ENCODE measurements around the gene CRYZ. TPM values are rescaled to one million over a fixed set of nuclear protein-coding genes. Genes with fewer than 3 reads are reported as not detected.
"Not testable (repeated sequence)": the region's sequence is repeated elsewhere in the genome, so short reads cannot be mapped to it uniquely, and the experiment has no call there.

CRYZ gene
- total RNA-seq, 2 donors from 2014 or later = 8.5 to 19.9 TPM

DNA sequence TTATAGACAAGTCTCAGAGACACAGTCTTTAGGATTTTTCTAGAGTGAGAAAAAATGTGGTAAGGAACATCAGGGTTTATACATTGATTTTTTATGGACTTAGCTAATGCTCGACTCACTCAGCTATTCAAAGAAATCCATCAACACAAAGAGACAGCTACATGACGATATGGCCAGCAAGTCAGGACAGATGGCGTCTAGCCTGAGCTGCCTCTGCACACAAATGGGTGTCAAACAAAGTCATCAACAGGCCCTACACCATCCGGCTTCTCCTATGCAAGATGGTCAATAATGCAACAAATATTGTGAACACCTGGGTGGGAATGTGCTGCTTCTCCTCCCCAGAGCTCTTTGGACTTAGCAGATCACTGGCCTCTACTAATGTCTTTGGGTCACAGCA is 45.9 kb downstream of the CRYZ start:
- ATAC-seq = no peak

DNA sequence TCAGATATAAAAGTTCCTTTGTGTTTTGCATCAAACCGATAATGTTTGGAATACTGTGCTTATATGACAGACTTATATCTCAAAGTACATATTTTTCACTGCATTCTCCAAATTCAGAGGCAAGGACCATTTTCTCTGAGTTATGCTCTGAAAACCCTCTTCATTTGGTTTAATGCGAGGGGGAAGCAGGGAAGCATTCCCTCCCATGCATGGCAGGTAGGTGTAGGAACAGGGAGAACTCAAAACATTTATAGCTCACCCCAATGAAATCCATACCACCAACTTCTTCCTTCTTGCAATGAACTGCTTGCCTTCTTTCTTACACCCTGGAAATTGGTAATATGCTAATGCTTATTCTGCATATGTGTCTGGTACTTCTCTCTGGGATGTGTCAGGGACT is 48.5 kb downstream of the CRYZ start:
- Mint-ChIP-seq H3K27ac (no peak overlapping the region), H3K36me3 (ENCODE audit: low read depth) (peaks cover 4% of the 10 kb centered on the region), H3K4me3 (no peak overlapping the region), H3K4me1 (no peaks in the 10 kb centered on the region), H3K27me3 (peaks cover 1% of the 10 kb centered on the region)
- DNase-seq (no peak), ATAC-seq (no peak)
- H3K9me3 ChIP-seq (ENCODE audit: control insufficient read depth, low read length, poor library complexity, severe bottlenecking) = no peaks in the 10 kb centered on the region

More for the DNA sequence above, 45.9 kb downstream of the CRYZ start:
- peaks cover 2% of the 10 kb centered on the region for H3K36me3 Mint-ChIP-seq (ENCODE audit: low read depth)
- no peak for DNase-seq
- no peaks in the 10 kb centered on the region for H3K9me3 ChIP-seq (ENCODE audit: control insufficient read depth, low read length, poor library complexity, severe bottlenecking)
- peaks cover 5% of the 10 kb centered on the region for H3K27me3 Mint-ChIP-seq
- no peak overlapping the region for H3K4me3 Mint-ChIP-seq
- H3K4me1 Mint-ChIP-seq = peaks cover 4% of the 10 kb centered on the region
- H3K27ac Mint-ChIP-seq = no peak overlapping the region

DNA sequence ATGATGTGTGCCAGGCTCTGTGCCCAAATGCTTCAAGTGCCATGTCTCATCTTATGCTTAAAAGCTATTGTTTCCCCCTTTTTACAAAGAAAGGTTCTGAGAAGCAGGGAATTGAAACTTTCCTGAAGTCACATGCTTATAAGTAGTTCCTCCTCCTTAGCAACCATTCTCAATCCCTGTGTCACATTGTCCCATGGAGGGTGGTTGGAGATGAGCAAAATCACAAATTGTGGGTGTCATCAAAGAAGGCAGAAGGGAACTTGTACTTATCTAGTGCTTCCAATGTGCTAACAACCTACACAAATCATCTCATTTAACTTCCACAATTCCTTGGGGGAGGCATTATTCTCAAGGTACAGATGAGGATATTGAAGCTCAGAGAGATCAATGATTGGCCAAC is 49.2 kb downstream of the CRYZ start:
- DNase-seq (no peak), ATAC-seq (no peak)
- no peaks in the 10 kb centered on the region for H3K9me3 ChIP-seq (ENCODE audit: control insufficient read depth, low read length, poor library complexity, severe bottlenecking)
- Mint-ChIP-seq H3K36me3 (ENCODE audit: low read depth) (peaks cover 4% of the 10 kb centered on the region), H3K4me1 (no peaks in the 10 kb centered on the region), H3K27me3 (no peaks in the 10 kb centered on the region), H3K27ac (no peak overlapping the region), H3K4me3 (no peak overlapping the region)

DNA sequence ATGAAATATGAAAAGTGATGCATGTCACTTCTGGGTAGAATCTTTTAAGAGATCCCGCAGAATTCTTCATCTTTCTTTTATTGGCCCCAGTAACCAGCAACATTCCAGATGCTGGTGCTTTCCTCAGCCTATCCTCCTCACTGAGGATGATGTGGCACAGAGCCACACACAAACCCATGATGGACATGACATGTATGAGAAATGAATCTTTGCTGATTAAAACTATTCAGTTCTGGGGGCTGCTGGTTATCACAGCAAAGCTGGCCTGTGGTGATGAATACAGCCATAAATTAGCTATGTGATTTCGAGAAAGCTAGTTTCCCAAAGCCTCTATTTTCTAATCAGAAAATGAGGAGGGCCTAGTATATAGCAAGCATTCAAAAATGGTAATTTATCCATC is 51.0 kb downstream of the CRYZ start:
- Mint-ChIP-seq H3K4me3 (no peak overlapping the region), H3K27ac (no peak overlapping the region), H3K36me3 (ENCODE audit: low read depth) (peaks cover 4% of the 10 kb centered on the region), H3K4me1 (no peaks in the 10 kb centered on the region), H3K27me3 (peaks cover 4% of the 10 kb centered on the region)
- no peaks in the 10 kb centered on the region for H3K9me3 ChIP-seq (ENCODE audit: control insufficient read depth, low read length, poor library complexity, severe bottlenecking)
- ATAC-seq = no peak
- no peak for DNase-seq

DNA sequence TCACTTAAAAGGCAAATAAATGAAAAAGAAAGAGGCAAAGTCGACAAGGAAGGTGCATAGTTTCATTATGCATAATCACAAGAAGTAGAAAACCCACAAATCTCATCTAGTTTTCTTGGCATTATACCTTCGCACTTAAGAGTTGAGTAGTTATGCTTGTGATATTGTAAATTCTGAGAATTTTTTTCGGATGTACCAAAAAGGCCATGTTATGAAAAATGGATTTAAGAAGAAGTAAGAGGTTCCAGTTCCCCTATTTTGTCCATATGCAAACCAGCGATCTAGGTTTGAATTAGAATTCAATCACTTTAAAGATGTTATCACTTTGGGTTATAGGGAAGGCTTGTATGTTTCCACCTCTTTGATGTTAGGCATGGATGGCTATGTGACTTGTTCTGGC is 51.4 kb downstream of the CRYZ start:
- Mint-ChIP-seq H3K4me1 (no peaks in the 10 kb centered on the region), H3K4me3 (no peak overlapping the region), H3K27ac (no peak overlapping the region), H3K27me3 (peaks cover 5% of the 10 kb centered on the region), H3K36me3 (ENCODE audit: low read depth) (peaks cover 4% of the 10 kb centered on the region)
- ATAC-seq (no peak), DNase-seq (no peak)
- no peaks in the 10 kb centered on the region for H3K9me3 ChIP-seq (ENCODE audit: control insufficient read depth, low read length, poor library complexity, severe bottlenecking)

DNA sequence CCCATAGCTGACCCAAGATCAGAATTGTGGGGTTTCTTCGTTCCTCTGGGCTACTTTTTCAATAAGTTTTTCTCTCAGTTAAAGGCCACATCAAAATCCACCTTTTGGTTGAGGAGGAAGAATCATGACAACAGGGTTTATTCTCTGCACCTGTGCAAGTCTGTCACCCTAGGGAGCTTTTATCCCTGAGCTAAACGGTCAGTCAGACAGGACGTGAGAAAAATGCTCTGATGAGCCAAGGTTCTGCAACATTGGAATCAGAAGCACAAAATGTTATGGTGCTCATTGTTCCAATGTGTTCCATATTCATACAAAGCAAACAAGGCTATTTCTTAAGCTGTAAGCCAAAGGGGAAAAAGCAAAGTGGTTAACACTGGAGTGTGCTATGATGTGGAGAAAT is 51.8 kb downstream of the CRYZ start:
- H3K4me3 Mint-ChIP-seq = no peak overlapping the region
- ATAC-seq (no peak), DNase-seq (no peak)
- H3K27ac Mint-ChIP-seq = no peak overlapping the region
- H3K9me3 ChIP-seq (ENCODE audit: control insufficient read depth, low read length, poor library complexity, severe bottlenecking) = no peaks in the 10 kb centered on the region
- H3K27me3 Mint-ChIP-seq = peaks cover 6% of the 10 kb centered on the region
- H3K36me3 Mint-ChIP-seq (ENCODE audit: low read depth) = peaks cover 4% of the 10 kb centered on the region
- H3K4me1 Mint-ChIP-seq = no peaks in the 10 kb centered on the region

DNA sequence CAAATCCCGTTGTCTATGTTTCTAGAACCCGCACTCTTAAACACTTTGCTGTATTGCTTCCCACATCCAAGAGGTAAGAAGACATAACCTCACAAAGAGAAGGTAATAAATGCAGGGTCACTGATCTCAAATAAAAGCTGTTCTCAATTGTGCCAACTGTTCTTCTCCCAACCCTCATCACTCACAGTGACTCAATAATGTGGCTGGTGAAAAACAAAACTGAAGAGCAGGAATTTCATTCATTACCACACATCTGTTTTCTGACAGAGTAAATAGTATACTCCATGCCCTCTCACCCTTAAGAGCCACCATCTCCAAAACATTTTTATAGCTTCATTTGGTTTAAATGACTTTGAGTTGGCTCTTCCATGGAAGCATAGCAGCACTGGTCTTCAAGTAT is 53.0 kb downstream of the CRYZ start:
- DNase-seq (no peak), ATAC-seq (no peak)
- Mint-ChIP-seq H3K27me3 (peaks cover 17% of the 10 kb centered on the region), H3K36me3 (ENCODE audit: low read depth) (peaks cover 4% of the 10 kb centered on the region), H3K4me3 (no peak overlapping the region), H3K27ac (no peak overlapping the region), H3K4me1 (no peaks in the 10 kb centered on the region)
- H3K9me3 ChIP-seq (ENCODE audit: control insufficient read depth, low read length, poor library complexity, severe bottlenecking) = no peaks in the 10 kb centered on the region

DNA sequence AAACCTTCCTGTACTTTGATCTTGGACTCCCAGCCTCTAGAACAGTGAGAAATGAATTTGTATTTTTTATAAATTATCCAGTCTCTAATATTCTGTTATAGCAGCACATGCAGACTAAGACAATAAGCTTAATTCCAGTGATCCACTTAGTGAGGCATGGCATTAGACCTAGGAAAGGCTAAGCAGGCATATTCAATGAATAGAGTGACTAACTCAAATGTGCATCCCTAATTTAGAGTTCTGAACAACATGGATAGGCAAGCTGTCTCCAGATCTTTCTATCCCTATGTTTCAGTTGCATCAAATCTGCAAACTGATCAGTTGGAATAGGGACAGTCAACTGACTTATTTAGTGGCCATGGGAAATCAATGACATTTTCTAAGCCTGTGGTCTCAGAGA is 54.9 kb downstream of the CRYZ start:
- Mint-ChIP-seq H3K27ac (no peak overlapping the region), H3K36me3 (ENCODE audit: low read depth) (peaks cover 3% of the 10 kb centered on the region), H3K4me3 (no peak overlapping the region), H3K27me3 (peaks cover 33% of the 10 kb centered on the region), H3K4me1 (peaks cover 4% of the 10 kb centered on the region)
- ATAC-seq (no peak), DNase-seq (no peak)
- no peaks in the 10 kb centered on the region for H3K9me3 ChIP-seq (ENCODE audit: control insufficient read depth, low read length, poor library complexity, severe bottlenecking)

DNA sequence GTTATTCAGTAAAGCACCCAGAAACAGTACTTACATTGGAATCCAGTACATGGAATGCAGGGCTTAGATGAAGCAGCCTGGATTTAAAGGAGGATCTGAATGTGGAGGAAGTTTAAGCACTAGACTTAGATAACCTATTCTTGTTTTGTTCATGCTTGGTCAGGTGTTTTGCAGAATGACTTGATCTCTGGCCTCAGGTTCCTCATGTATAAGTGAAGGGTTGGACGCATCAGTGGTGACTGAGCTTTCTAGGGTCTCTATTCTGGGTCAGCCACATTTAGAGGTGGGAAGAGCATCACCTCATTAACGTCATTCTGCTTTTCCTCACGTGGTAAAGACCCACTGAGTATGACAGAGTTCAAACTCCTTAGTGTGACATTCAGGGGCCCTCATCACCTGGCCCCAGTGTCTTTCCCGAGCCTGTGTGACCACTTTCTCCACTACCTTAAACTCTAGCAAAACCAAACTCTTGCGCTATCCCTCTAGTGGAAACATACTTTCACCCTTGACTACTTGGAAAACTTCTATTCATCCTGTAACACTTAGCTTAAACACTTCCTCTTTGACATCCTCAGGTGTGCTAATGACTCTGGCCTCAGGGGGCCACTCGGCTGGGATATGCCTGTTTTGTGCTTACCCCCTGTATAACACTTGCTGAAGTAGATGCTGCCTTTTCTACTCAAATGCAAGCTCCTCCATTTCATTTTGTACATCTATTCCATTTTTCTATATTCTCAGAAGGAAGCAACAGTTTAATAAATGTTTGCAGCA is 58.4 kb downstream of the CRYZ start:
- Mint-ChIP-seq H3K36me3 (ENCODE audit: low read depth) (no peaks in the 10 kb centered on the region), H3K4me1 (peaks cover 4% of the 10 kb centered on the region), H3K27ac (no peak overlapping the region), H3K27me3 (peaks cover 39% of the 10 kb centered on the region), H3K4me3 (no peak overlapping the region)
- H3K9me3 ChIP-seq (ENCODE audit: control insufficient read depth, low read length, poor library complexity, severe bottlenecking) = no peaks in the 10 kb centered on the region
- no peak for ATAC-seq
- DNase-seq = no peak

DNA sequence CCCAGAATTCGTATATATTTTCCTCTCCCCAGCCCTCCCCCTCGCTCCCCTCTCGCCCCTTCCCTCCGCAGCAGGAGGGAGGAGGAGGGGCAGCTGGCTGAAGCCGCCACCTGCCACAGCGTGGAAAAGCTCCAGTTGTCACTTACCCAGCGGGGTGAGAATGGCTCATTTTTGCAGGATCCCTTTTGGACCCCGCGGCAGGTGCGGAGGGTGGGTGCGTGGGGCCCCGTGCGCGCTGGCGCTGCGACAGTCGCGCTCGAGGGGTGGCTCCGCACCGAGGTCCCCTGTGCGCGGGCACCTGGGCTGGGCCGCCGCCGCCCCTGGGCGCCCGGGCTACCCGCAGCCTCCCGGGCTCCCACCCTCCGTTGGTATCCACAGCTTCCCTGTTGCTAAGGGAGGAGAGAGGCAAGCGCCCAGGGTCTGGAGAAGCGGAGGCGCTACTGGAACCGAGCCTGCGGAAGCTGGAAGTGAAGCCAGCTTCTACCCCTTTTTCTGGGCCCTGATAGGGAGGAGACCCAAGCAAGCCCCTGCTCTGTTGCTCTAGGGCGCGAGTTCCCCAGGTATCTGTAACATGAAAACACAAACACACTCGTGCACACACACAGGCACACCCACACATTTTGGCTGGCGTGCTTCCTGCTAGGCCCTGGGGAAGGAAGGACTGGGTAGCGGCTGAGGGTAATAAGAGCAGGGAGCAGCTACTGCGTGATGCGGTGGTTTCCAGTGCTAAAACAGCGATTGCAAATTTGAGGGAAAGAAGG is 59.3 kb downstream of the CRYZ start, which contains the start of gene ERICH3:
ERICH3 (minus strand) TSS at position 442 of the 761 bp plus-strand sequence; CDS start at position 169, 273 bp downstream.
- ATAC-seq = no peak
- H3K36me3 Mint-ChIP-seq (ENCODE audit: low read depth) = no peaks in the 10 kb centered on the region
- no peaks in the 10 kb centered on the region for H3K9me3 ChIP-seq (ENCODE audit: control insufficient read depth, low read length, poor library complexity, severe bottlenecking)
- no peak for DNase-seq
- H3K27me3 Mint-ChIP-seq = peaks cover 39% of the 10 kb centered on the region
- H3K4me1 Mint-ChIP-seq = peaks cover 4% of the 10 kb centered on the region
- H3K4me3 Mint-ChIP-seq = no peak within 1 kb of the TSS
- no peak within 1 kb of the TSS for H3K27ac Mint-ChIP-seq

DNA sequence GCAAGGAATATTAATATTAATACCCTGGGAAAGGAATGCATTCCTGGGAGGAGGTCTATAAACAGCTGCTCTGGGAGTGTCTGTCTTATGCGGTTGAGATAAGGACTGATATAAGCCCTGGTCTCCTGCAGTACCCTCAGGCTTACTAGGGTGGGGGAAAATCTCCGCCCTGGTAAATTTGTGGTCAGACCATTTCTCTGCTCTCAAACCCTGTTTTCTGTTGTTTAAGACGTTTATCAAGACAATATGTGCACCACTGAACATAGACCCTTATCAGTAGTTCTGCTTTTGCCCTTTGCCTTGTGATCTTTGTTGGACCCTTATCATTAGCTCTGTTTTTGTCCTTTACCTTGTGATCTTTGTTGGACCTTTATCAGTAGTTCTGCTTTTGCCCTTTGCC is 62.0 kb downstream of the CRYZ start:
- H3K27ac Mint-ChIP-seq; H3K9me3 ChIP-seq (ENCODE audit: control insufficient read depth, low read length, poor library complexity, severe bottlenecking); H3K4me3 Mint-ChIP-seq; DNase-seq; ATAC-seq; H3K4me1 Mint-ChIP-seq; H3K36me3 Mint-ChIP-seq (ENCODE audit: low read depth): not testable (repeated sequence)
- peaks cover 43% of the 10 kb centered on the region for H3K27me3 Mint-ChIP-seq
